ENCODE data around the gene COG2. TPM values are rescaled to one million over a fixed set of nuclear protein-coding genes. Genes with fewer than 3 reads are reported as not detected.

The COG2 gene
- total and polyA plus RNA-seq, 2 of the 13 experiments (the other 11 are each of a cell fraction or from before 2014, with no cell fraction given) = 16.8 to 36.3 TPM

DNA sequence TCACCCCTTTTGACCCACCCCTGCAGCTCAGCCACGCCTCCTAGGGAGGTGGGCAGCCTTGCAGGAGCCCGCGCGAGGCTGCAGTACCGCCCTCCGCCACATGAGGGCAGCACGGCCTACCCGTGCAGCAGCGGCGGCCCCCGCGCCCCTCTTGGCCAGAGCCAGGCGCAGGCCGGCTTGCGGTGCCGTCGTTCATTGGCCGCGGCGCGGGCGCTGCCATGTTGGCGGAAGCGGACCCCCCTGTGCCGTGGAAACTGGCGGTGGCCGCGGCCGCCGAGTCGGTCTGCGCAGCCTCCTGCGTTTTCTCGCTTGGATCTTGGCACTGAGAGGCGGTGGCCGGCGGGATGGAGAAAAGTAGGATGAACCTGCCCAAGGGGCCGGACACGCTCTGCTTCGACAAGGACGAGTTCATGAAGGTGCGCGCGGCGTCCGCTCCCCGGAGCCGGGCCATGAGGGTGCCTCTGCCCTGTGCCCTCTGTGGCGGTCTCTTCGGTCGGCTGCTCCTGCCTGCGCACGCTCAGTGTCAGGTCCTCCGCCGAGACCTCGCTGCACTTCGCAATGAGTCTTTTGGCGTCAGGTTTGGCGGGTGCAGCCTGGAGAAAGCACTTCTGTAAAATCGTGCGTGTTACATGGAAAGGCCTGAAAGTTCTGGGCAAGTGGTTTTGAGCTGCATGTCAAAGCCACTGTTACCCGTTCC is at the start of gene COG2 (continued):
- no peak for TF ChIP-seq MZF1 (CRISPR knock-in tag; IDR thresholded peaks at IDR 0.05; ENCODE audit: borderline replicate concordance)
- TF ChIP-seq, protein P1, sequence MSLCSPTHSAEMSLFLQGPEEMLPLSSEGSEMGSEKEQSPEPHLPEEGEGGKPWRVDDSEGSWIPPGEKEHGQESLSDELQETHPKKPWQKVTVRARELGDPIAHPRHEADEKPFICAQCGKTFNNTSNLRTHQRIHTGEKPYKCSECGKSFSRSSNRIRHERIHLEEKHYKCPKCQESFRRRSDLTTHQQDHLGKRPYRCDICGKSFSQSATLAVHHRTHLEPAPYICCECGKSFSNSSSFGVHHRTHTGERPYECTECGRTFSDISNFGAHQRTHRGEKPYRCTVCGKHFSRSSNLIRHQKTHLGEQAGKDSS (CRISPR knock-in tag; IDR thresholded peaks at IDR 0.05; ENCODE audit: borderline replicate concordance, low read depth) = peak; percentile 88; the same call in 1 of the 2 replicates
- TF ChIP-seq, protein P2, sequence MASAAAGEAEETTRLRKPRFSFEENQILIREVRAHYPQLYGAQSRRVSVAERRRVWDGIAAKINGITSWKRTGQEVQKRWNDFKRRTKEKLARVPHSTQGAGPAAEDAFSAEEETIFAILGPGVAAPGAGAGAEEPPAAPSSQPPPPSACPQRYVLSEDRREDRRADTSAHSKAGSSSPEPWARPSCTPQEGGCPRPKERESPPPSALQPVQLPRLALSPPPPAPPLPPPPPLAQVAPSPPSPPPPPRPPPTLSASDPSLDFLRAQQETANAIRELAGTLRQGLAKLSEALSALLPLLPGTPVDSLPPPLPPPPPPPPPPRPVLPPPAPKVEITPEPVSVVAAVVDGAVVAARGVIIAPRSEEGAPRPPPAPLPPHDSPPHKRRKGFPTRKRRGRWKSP (CRISPR knock-in tag; IDR thresholded peaks at IDR 0.05) = peak; percentile 79
- TF ChIP-seq, protein P3, sequence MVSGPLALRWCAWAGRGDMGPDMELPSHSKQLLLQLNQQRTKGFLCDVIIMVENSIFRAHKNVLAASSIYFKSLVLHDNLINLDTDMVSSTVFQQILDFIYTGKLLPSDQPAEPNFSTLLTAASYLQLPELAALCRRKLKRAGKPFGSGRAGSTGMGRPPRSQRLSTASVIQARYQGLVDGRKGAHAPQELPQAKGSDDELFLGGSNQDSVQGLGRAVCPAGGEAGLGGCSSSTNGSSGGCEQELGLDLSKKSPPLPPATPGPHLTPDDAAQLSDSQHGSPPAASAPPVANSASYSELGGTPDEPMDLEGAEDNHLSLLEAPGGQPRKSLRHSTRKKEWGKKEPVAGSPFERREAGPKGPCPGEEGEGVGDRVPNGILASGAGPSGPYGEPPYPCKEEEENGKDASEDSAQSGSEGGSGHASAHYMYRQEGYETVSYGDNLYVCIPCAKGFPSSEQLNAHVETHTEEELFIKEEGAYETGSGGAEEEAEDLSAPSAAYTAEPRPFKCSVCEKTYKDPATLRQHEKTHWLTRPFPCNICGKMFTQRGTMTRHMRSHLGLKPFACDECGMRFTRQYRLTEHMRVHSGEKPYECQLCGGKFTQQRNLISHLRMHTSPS (CRISPR knock-in tag; IDR thresholded peaks at IDR 0.05; ENCODE audit: low read depth) = peak; percentile 72; the same call in 1 of the 2 replicates
- TF ChIP-seq RFX5 (IDR thresholded peaks at IDR 0.05; ENCODE audit: low read depth, low read length) = no peak
- 0 out of 2 replicates have a peak, but pooled peaks have one; percentile 34 for TF ChIP-seq GATAD2A (CRISPR knock-in tag; IDR thresholded peaks at IDR 0.05)
- peak; percentile 84; the same call in 1 of the 2 replicates for TF ChIP-seq AHR (CRISPR knock-in tag; IDR thresholded peaks at IDR 0.05)
- TF ChIP-seq, protein P4, sequence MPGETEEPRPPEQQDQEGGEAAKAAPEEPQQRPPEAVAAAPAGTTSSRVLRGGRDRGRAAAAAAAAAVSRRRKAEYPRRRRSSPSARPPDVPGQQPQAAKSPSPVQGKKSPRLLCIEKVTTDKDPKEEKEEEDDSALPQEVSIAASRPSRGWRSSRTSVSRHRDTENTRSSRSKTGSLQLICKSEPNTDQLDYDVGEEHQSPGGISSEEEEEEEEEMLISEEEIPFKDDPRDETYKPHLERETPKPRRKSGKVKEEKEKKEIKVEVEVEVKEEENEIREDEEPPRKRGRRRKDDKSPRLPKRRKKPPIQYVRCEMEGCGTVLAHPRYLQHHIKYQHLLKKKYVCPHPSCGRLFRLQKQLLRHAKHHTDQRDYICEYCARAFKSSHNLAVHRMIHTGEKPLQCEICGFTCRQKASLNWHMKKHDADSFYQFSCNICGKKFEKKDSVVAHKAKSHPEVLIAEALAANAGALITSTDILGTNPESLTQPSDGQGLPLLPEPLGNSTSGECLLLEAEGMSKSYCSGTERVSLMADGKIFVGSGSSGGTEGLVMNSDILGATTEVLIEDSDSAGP (CRISPR knock-in tag; IDR thresholded peaks at IDR 0.05; ENCODE audit: borderline replicate concordance) = peak; percentile 97; the same call in 1 of the 2 replicates
- TF ChIP-seq SOX6 (IDR thresholded peaks at IDR 0.05) = no peak
- peak; percentile 90 for TF ChIP-seq SOX6 (CRISPR knock-in tag; IDR thresholded peaks at IDR 0.05)
- no peak; a peak in 1 of 4 replicates for TF ChIP-seq EP300 (IDR thresholded peaks at IDR 0.05; ENCODE audit: low read depth in 2 of 2, low read length in 2 of 2)
- no peak for TF ChIP-seq EP300 (CRISPR knock-in tag; IDR thresholded peaks at IDR 0.05; ENCODE audit: borderline replicate concordance)
- peak; percentile 79; the same call in 1 of the 2 replicates for TF ChIP-seq ZNF350 (CRISPR knock-in tag; IDR thresholded peaks at IDR 0.05; ENCODE audit: borderline replicate concordance, low read depth)
- 0 out of 2 replicates have a peak, but pooled peaks have one; percentile 41 for TF ChIP-seq KLF15 (CRISPR knock-in tag; IDR thresholded peaks at IDR 0.05; ENCODE audit: borderline replicate concordance)
- TF ChIP-seq RARG (CRISPR knock-in tag; IDR thresholded peaks at IDR 0.05; ENCODE audit: low read depth) = 0 out of 2 replicates have a peak, but pooled peaks have one; percentile 31
- TF ChIP-seq SP1 (IDR thresholded peaks at IDR 0.05) = no peak
- peak; percentile 59; the same call in 1 of the 2 replicates for TF ChIP-seq SP1 (CRISPR knock-in tag; IDR thresholded peaks at IDR 0.05)
- TF ChIP-seq, protein P5, sequence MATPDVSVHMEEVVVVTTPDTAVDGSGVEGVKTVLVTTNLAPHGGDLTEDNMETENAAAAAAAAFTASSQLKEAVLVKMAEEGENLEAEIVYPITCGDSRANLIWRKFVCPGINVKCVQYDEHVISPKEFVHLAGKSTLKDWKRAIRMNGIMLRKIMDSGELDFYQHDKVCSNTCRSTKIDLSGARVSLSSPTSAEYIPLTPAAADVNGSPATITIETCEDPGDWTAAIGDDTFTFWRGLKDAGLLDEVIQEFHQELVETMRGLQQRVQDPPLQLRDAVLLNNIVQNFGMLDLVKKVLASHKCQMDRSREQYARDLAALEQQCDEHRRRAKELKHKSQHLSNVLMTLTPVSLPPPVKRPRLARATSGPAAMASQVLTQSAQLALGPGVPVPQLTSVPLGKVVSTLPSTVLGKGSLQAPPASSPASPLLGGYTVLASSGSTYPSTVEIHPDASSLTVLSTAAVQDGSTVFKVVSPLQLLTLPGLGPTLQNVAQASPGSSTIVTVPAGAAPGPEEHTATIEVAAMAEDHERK (CRISPR knock-in tag; IDR thresholded peaks at IDR 0.05; ENCODE audit: low read depth) = peak; percentile 56; the same call in 1 of the 2 replicates
- TF ChIP-seq ZNF143 (CRISPR knock-in tag; IDR thresholded peaks at IDR 0.05) = peak; percentile 66
- TF ChIP-seq ZNF232 (CRISPR knock-in tag; IDR thresholded peaks at IDR 0.05; ENCODE audit: borderline replicate concordance) = peak; percentile 85; the same call in 1 of the 2 replicates
- peak; percentile 80; the same call in 1 of the 2 replicates for TF ChIP-seq ZNF317 (CRISPR knock-in tag; IDR thresholded peaks at IDR 0.05)
- TF ChIP-seq, protein P6, sequence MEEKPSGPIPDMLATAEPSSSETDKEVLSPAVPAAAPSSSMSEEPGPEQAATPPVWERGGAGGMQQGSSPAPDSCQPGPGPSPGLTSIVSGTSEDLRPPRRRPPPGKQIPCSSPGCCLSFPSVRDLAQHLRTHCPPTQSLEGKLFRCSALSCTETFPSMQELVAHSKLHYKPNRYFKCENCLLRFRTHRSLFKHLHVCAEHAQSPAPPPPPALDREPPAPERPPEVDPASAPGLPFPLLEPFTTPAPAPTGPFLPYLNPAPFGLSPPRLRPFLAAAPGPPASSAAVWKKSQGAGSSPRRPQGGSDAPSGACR (CRISPR knock-in tag; IDR thresholded peaks at IDR 0.05) = peak; percentile 96
